Activated T-cell treated with anti-CD3 and anti-CD28 coated beads, Interleukin-2, amount 50 U/mL, for 72 hours (primary cell): ENCODE data around the gene NPAS1. TPM values are rescaled to one million over a fixed set of nuclear protein-coding genes. Genes with fewer than 3 reads are reported as not detected.
A peak's percentile ranks its signal among the peaks of the same experiment; 100 is the strongest.
"Not testable (repeated sequence)": the region's sequence is repeated elsewhere in the genome, so short reads cannot be mapped to it uniquely, and the experiment has no call there.

Experiments
- ATAC-seq, 2 donors: fragments of 150-1000 bp; cut with Tn5 transposase; replicated peaks in 1 of 2; 2 replicates each; pipeline ENCODE4 v1.10.0; 2021; ENCODE audit warnings: moderate library complexity in 2 of 2, mild to moderate bottlenecking in 1 of 2
- DNase-seq, 2 donors: peaks; one replicate each; pipeline ENCODE4 v3.0.0; 2021 to 2022; ENCODE audit warnings: mixed read lengths in 1 of 2
- H3K27ac Mint-ChIP-seq: one replicate; pipeline ENCODE4 v1.8.0; 2022; ENCODE audit warnings: mild to moderate bottlenecking, moderate library complexity, mixed read lengths
- H3K27me3 Mint-ChIP-seq: one replicate; pipeline ENCODE4 v1.8.0; 2022; ENCODE audit warnings: low read depth, mixed read lengths
- H3K36me3 Mint-ChIP-seq, 2 donors: one replicate each; pipeline ENCODE4 v1.8.0; 2022; ENCODE audit warnings: mixed read lengths in 2 of 2, mild to moderate bottlenecking in 1 of 2; ENCODE audit not compliant: insufficient read depth in 2 of 2
- H3K4me1 Mint-ChIP-seq: one replicate; pipeline ENCODE4 v1.8.0; 2022; ENCODE audit warnings: low read depth, mixed read lengths
- H3K4me3 Mint-ChIP-seq, 2 donors: one replicate each; pipeline ENCODE4 v1.8.0; 2022; ENCODE audit warnings: mild to moderate bottlenecking in 2 of 2, mixed read lengths in 2 of 2, moderate library complexity in 2 of 2
- H3K9me3 Mint-ChIP-seq, 2 donors: one replicate each; pipeline ENCODE4 v1.8.0; 2022; ENCODE audit warnings: mixed read lengths in 2 of 2
- total RNA-seq, 2 donors: library from RNA; stranded (reverse); gene quantifications; one replicate each; pipeline ENCODE4 v1.2.3, GENCODE V29; 2022

NPAS1 gene
- total RNA-seq, 2 donors from 2014 or later: 0.55 to 1.1 TPM

GRCh38 chr19:47072323-47072722, 52.7 kb downstream of the NPAS1 start:
- Mint-ChIP-seq H3K4me3 (no peak overlapping the region), H3K36me3 (peaks cover 14 to 21% of the 10 kb centered on the region in 2 donors), H3K4me1 (peaks cover 6% of the 10 kb centered on the region), H3K9me3 (no peaks in the 10 kb centered on the region), H3K27ac (no peak overlapping the region), H3K27me3 (no peaks in the 10 kb centered on the region)
- ATAC-seq (no peak), DNase-seq (no peak)

- H3K4me3 Mint-ChIP-seq: no peak overlapping the region
- no peak for DNase-seq
- peaks cover 14 to 26% of the 10 kb centered on the region in 2 donors for H3K36me3 Mint-ChIP-seq
- no peak for ATAC-seq
- H3K27me3 Mint-ChIP-seq: no peaks in the 10 kb centered on the region
- no peak overlapping the region for H3K27ac Mint-ChIP-seq
- peaks cover 6% of the 10 kb centered on the region for H3K4me1 Mint-ChIP-seq
- H3K9me3 Mint-ChIP-seq: no peaks in the 10 kb centered on the region
Measured at GRCh38 chr19:47073574-47073973, 53.9 kb downstream of the NPAS1 start.

- Mint-ChIP-seq H3K27ac (no peak overlapping the region), H3K27me3 (no peaks in the 10 kb centered on the region), H3K4me3 (no peak overlapping the region), H3K4me1 (peaks cover 6% of the 10 kb centered on the region), H3K9me3 (no peaks in the 10 kb centered on the region), H3K36me3 (peaks cover 12 to 25% of the 10 kb centered on the region in 2 donors)
- ATAC-seq (no peak), DNase-seq (no peak)
Measured at GRCh38 chr19:47074621-47075020, 55.0 kb downstream of the NPAS1 start.

GRCh38 chr19:47075179-47075810, 55.7 kb downstream of the NPAS1 start:
- H3K4me3 Mint-ChIP-seq: no peak overlapping the region
- DNase-seq (no peak), ATAC-seq (no peak)
- peaks cover 6% of the 10 kb centered on the region for H3K4me1 Mint-ChIP-seq
- H3K27me3 Mint-ChIP-seq: no peaks in the 10 kb centered on the region
- H3K9me3 Mint-ChIP-seq: no peaks in the 10 kb centered on the region
- no peak overlapping the region for H3K27ac Mint-ChIP-seq
- H3K36me3 Mint-ChIP-seq: peaks cover 10 to 22% of the 10 kb centered on the region in 2 donors

- peaks cover 6% of the 10 kb centered on the region for H3K4me1 Mint-ChIP-seq
- no peaks in the 10 kb centered on the region for H3K27me3 Mint-ChIP-seq
- H3K9me3 Mint-ChIP-seq: no peaks in the 10 kb centered on the region
- no peak for ATAC-seq
- DNase-seq: no peak
- no peak overlapping the region for H3K27ac Mint-ChIP-seq
- H3K4me3 Mint-ChIP-seq: no peak overlapping the region
- peaks cover 8 to 21% of the 10 kb centered on the region in 2 donors for H3K36me3 Mint-ChIP-seq
Measured at GRCh38 chr19:47075941-47076340, 56.3 kb downstream of the NPAS1 start.

GRCh38 chr19:47078351-47078750, 58.7 kb downstream of the NPAS1 start:
- H3K36me3 Mint-ChIP-seq: peaks cover 11 to 19% of the 10 kb centered on the region in 2 donors
- H3K4me3 Mint-ChIP-seq, H3K9me3 Mint-ChIP-seq, DNase-seq, H3K27me3 Mint-ChIP-seq, H3K4me1 Mint-ChIP-seq, H3K27ac Mint-ChIP-seq, ATAC-seq: not testable (repeated sequence)

- no peaks in the 10 kb centered on the region for H3K27me3 Mint-ChIP-seq
- no peak overlapping the region for H3K4me3 Mint-ChIP-seq
- no peak overlapping the region for H3K27ac Mint-ChIP-seq
- DNase-seq (no peak), ATAC-seq (no peak)
- H3K36me3 Mint-ChIP-seq: peaks cover 4 to 30% of the 10 kb centered on the region in 2 donors
- H3K9me3 Mint-ChIP-seq: no peaks in the 10 kb centered on the region
- no peaks in the 10 kb centered on the region for H3K4me1 Mint-ChIP-seq
Measured at GRCh38 chr19:47081095-47081494, 61.5 kb downstream of the NPAS1 start.

- H3K27me3 Mint-ChIP-seq: no peaks in the 10 kb centered on the region
- no peaks in the 10 kb centered on the region for H3K9me3 Mint-ChIP-seq
- ATAC-seq (no peak), DNase-seq (no peak)
- H3K4me3 Mint-ChIP-seq: no peak overlapping the region
- no peaks in the 10 kb centered on the region for H3K4me1 Mint-ChIP-seq
- peaks cover 4 to 30% of the 10 kb centered on the region in 2 donors for H3K36me3 Mint-ChIP-seq
- no peak overlapping the region for H3K27ac Mint-ChIP-seq
Measured at GRCh38 chr19:47082493-47082892, 62.9 kb downstream of the NPAS1 start.

GRCh38 chr19:47084879-47085439, 65.3 kb downstream of the NPAS1 start:
- no peaks in the 10 kb centered on the region for H3K27me3 Mint-ChIP-seq
- no peaks in the 10 kb centered on the region for H3K9me3 Mint-ChIP-seq
- H3K27ac Mint-ChIP-seq: no peak overlapping the region
- no peaks in the 10 kb centered on the region for H3K4me1 Mint-ChIP-seq
- ATAC-seq (no peak), DNase-seq (no peak)
- H3K4me3 Mint-ChIP-seq: no peak overlapping the region
- peaks cover 4 to 25% of the 10 kb centered on the region in 2 donors for H3K36me3 Mint-ChIP-seq

GRCh38 chr19:47086280-47086679, 66.6 kb downstream of the NPAS1 start:
- Mint-ChIP-seq H3K36me3 (peaks cover 4 to 30% of the 10 kb centered on the region in 2 donors), H3K9me3 (no peaks in the 10 kb centered on the region), H3K4me1 (peaks cover 6% of the 10 kb centered on the region), H3K27ac (peak overlapping the region; percentile 40), H3K27me3 (no peaks in the 10 kb centered on the region), H3K4me3 (no peak overlapping the region)
- ATAC-seq (no peak), DNase-seq (no peak)

- no peak for ATAC-seq
- no peaks in the 10 kb centered on the region for H3K9me3 Mint-ChIP-seq
- H3K36me3 Mint-ChIP-seq: peaks cover 7 to 30% of the 10 kb centered on the region in 2 donors
- no peak for DNase-seq
- H3K27ac Mint-ChIP-seq: peak overlapping the region; percentile 65
- H3K4me3 Mint-ChIP-seq: no peak overlapping the region
- peaks cover 25% of the 10 kb centered on the region for H3K4me1 Mint-ChIP-seq
- H3K27me3 Mint-ChIP-seq: no peaks in the 10 kb centered on the region
Measured at GRCh38 chr19:47089767-47090350, 70.2 kb downstream of the NPAS1 start.

- ATAC-seq: peak in 1 of 2 donors; percentile 2
- peak in 1 of 2 donors; percentile 23 for DNase-seq
- Mint-ChIP-seq H3K4me3 (peak overlapping the region; percentile 86 to 92), H3K4me1 (peaks cover 54% of the 10 kb centered on the region), H3K9me3 (no peaks in the 10 kb centered on the region), H3K27ac (peak overlapping the region; percentile 100), H3K27me3 (no peaks in the 10 kb centered on the region), H3K36me3 (peaks cover 7 to 29% of the 10 kb centered on the region in 2 donors)
Measured at GRCh38 chr19:47093254-47093653, 73.6 kb downstream of the NPAS1 start.

- H3K9me3 Mint-ChIP-seq: no peaks in the 10 kb centered on the region
- peaks cover 7 to 32% of the 10 kb centered on the region in 2 donors for H3K36me3 Mint-ChIP-seq
- peaks cover 60% of the 10 kb centered on the region for H3K4me1 Mint-ChIP-seq
- H3K27ac Mint-ChIP-seq: peak overlapping the region; percentile 100
- no peaks in the 10 kb centered on the region for H3K27me3 Mint-ChIP-seq
- peak overlapping the region; percentile 86 to 92 for H3K4me3 Mint-ChIP-seq
- peak; percentile 65 to 74 for DNase-seq
- peak; percentile 60 to 71 for ATAC-seq
Measured at GRCh38 chr19:47093841-47094240, 74.2 kb downstream of the NPAS1 start.
